HG03139 (cell line): ENCODE data around the gene PRRT1.
"Not testable (repeated sequence)": the region's sequence is repeated elsewhere in the genome, so short reads cannot be mapped to it uniquely, and the experiment has no call there.

Experiments used
- ATAC-seq: cut with Tn5 transposase; IDR thresholded peaks from one replicate; pipeline ENCODE4 v1.9.1; 2021; ENCODE audit not compliant: unreplicated experiment

Gene PRRT1

DNA sequence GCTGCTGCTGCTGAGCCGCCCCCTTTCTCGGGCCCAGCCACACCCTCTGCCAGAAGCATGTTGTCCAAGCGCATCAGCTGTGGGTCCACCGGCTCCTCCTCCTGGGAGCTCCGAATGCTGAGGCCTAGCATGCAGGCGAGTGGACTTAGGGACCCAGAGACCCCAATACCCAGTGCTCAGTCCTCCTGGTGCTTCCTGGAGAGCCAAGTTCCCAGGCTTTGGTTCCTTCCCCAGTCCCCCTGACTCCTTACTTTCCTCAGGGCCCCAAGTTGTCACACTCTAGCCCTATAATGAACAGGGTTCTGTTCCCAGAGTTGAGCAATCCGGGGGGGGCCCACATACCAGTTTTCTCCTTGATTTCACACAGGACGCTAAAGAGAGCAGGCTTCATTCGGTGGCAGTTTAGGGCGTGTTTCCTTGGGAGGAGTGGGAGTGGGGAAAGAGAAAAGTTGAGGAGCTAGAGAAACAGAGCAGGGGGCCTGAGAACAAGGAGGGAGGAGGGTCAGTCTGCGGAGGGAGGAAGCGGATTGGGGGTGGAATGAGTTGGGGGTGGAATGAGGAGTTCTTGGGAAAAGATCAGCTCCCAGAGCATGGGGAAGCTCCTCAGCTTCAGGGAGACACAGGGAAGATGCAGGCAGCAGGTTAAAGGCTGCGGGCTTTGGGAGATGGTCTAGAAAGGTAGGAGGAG, 36.8 kb upstream of the PRRT1 start:
- ATAC-seq, result no peak

DNA sequence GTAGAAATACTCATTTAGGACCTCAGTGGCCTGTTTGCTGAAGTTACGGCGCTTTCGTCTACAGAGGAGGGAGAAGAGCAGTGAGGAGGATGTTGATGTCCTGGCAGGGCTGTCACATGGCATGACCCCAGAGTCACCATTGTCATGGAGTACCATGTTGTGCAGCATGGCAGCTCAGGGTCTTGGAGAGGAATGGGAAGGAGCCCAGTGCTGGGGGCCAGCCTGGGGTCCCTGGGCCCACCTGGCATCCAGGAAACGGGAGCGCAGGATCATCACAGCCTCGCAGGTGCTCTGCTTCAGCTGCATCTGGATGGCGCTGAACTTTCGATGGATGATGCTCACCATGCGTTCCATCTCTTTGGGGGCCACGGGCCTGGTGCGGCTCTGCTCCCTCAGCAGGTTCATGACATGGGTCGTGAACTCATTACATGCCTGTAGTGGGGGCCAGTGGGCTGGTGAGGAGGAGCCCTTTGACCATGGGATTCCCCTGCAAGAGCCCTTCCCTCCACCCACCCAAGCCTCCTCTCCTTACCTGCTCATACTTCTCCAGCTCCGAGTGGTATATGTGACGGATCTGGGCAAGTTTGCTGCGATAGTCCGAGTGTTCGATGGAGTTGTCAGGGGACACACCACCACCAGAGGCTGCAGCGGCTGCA, 36.1 kb upstream of the PRRT1 start:
- ATAC-seq, result not testable (repeated sequence)

DNA sequence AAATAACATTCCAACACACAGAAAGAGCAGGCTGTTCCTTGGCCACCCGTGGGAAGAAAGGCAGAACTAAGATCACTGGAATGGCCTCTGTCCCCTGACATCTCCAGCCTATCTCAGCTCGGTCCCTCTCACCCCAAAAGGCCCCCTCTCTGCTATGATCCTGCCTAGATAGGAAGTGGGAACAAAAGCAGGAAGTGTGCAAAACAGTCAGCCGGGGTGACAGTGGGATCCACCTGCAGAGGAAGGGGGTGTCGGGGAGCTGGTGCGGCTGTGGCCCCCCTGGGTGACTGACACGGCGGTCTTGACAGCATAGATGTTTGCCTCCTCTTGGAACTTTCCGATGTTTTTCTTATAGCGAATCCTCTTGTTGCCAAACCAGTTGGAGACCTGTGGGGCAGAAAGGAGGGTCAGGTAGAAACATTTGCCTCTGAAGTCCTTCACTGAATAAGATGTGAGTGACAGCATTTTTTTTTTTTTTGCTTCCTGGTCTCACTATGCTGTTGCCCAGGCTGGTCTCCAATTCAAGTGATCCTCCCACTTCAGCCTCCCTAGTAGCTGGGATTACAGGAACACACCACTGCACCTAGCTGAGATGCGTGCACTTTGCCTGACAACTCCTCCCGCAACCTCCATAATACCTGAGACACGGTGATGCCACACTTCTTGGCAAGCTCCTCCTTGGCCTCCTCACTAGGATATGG, 35.4 kb upstream of the PRRT1 start:
- ATAC-seq, result no peak

DNA sequence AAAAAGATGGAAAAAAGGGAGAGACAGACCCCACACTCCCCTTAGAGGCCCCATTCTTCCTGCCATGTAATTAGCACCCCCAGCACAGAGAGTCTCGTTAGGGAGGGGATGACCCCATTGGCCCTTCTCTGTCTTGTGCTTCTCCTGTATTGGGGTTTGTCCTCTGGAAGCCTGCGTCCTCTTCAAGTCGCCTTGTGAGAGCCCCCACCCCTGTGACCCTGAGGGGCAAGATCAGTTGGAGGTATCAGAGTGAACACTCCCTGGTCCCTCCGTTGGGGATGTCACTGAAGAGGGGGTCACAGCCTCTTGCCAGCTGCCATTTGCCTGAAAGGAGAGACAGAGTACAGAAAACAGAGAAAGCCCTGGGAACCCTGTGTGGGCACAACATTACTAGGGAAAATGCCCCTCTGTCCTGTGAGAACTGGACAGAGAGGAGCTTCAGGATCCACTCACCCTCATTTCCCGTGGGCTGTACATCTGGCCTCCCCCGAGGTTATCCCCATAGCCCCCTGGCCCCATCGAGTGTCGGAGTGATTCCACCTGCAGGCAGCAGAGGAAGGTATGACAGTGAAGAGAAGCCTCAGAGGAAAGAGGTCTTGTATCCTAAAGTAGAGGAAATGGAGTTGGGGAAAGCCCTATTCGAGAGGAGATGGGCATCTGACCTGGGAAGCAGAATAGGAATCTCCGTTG, 34.6 kb upstream of the PRRT1 start:
- ATAC-seq, result not testable (repeated sequence)

DNA sequence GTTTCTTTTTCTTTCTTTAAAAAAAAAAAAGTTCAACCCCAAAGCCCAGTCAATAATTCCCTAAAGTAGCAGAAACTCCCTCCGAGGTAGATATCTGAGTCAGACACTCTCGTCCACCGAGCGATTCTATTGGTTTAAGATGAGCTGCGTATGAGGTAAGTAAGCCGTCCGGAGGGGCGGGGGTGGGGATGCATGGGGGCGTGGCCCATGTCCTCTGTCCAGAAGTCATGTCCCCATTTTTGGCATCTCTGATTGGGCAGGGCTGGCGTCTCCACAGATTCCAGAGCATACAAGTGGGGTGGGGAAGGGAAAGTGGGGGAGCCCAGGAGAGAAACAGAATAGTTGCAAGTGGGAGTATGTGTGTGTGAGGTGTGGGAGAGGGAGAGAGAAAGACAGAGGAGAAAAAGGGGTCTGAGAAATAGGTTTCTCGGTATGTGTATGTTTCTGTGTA, 34.0 kb upstream of the PRRT1 start:
- not testable (repeated sequence) for ATAC-seq

DNA sequence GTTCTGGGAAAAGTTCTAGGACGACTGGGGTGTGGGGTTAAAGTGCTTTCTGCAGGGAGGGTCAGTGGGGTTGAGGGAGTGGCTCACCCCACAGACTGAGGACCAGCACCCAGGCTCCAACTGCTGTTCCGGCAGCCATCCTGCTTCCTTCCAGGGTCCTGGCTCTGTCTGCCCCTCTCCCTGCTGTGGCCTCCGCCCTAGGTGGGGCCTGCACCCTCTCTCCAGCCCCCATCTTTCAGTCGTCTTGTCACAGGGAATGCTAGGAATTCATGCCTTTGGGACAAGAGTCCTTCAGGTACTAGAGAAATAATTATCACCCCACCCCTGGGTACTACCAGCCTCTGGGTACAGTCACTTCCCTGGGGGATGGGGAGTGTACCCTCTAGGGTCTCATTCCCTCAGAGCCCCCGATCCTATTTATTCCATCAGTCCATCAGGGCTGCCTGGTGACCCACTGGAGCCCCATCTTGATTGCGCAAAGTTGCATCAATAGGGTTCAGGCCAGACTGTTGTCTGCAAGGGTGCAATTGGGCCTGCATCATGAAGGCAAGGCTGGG, 32.4 kb upstream of the PRRT1 start, which contains the start of gene AGER:
AGER (minus strand) TSS at position 170 of the 557 bp plus-strand sequence; CDS start at position 139, 31 bp downstream.
- no peak for ATAC-seq

DNA sequence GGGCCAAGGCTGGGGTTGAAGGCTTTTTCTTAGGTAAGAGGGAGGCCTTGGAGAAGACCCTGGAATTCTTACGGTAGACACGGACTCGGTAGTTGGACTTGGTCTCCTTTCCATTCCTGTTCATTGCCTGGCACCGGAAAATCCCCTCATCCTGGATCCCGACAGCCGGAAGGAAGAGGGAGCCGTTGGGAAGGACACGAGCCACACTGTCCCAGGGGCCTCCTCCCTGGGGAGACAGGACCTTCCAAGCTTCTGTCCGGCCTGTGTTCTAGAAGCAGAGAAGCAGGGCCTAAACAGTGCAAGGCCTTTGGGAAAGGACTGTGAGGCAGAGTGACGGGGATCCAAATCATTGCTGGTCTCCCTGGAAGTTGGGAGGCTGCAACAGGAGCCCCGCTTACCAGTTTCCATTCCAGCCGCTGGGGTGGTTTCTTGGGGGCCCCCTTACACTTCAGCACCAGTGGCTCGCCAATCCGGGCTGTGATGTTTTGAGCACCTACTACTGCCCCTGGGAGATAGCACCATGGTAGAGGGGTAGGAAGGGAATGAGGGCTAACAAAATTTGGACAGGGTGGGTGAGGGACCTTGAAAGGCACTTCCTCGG, 31.8 kb upstream of the PRRT1 start:
- no peak for ATAC-seq

DNA sequence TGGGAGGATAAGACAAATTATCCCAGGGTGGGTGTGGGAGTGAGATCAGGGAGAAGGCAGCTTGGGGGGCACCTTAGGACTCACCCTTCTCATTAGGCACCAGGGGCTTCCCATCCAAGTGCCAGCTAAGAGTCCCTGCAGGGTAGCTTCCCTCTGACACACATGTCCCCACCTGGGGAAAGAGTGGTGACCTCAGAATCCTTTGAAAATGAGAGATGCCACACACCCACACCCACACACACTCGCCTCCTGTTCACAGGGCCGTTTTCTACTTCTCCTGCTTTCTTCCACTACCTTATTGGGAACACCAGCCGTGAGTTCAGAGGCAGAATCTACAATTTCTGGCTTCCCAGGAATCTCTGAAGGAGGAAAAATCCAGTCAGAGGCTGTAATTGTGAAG, 31.3 kb upstream of the PRRT1 start:
- no peak for ATAC-seq

DNA sequence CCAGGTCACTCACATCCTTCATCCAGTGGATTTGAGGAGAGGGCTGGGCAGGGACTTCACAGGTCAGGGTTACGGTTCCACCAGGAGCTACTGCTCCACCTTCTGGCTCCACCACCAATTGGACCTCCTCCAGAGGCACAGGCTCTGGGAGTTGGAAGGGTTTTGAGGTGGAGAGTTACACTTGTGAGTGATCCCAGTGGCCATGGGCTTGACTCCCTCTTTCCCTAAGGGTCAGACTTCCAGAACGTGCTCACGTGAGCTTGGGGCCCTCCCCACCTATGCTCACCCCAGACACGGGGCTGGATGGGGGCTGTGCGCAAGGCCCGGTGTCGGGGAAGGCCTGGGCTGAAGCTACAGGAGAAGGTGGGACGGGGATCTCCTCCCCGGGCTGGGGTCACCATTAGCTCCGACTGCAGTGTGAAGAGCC, 30.8 kb upstream of the PRRT1 start:
- no peak for ATAC-seq

DNA sequence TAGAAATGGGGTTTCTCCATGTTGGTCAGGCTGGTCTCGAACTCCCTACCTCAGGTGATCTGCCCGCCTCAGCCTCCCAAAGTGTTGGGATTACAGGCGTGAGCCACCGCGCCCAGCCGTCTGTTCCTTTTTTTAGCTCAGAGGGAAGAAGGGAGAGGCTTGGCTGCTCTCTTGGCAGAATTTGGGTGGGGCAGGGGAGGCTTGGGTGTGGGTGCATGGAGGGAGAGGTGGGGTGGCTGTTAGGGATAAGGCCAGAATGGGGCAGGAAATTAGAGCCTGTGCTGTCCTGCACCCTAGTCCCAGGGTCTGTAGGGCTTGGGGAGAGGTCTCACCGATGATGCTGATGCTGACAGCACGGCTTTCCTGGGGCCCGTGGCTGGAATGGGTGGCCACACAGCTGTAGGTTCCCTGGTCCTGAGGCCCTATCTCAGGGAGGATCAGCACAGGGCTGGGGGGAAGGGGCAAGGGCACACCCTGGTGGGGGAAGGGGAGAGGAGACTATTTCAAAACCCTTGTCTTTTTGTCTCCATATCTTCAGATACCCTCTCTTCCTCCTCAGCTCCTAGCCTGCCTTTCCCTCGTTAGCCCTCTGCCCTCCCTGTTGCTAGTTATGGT, 30.3 kb upstream of the PRRT1 start:
- ATAC-seq, result no peak

DNA sequence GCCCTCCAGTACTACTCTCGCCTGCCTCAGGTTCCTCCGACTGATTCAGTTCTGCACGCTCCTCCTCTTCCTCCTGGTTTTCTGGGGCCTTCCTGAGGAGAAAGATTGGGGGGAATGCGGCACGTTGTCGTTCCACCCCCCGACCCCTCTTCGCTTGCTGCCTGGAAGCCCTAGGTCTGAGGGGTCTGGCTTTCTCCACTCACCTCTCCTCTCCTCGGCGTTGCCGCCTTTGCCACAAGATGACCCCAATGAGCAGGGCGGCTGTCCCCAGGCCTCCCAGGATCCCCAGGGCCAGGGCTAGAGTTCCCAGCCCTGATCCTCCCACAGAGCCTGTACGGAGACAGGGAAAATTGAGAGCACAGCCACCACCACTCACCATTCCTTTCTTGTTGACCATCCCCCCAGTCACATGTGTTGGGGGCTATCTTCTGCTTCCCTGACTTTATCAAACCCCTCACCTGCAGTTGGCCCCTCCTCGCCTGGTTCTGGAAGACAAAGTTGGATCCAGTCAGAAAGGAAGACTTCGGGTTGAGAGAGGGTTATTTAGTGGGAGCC, 29.5 kb upstream of the PRRT1 start:
- no peak for ATAC-seq

DNA sequence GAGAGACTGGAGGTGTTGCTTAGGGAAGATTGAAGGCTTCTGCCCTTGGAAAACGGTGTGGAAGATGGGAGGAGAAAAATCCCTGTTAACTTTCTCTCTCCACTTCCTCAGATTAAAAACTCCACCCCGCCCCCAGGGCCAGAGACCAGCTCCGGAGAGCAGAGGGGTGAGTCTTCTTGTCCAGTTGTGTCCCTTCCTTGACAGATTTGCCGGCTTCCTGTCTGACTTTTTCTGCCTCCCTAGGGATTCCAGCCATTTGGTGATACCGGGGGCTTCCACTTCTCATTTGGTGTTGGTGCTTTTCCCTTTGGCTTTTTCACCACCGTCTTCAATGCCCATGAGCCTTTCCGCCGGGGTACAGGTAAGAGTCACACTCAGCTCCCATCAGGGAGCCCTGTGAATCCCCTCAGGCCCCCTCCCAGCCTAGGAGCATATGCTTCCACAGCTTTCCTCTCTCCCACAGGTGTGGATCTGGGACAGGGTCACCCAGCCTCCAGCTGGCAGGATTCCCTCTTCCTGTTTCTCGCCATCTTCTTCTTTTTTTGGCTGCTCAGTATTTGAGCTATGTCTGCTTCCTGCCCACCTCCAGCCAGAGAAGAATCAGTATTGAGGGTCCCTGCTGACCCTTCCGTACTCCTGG, 28.1 kb upstream of the PRRT1 start:
- ATAC-seq, result no peak

DNA sequence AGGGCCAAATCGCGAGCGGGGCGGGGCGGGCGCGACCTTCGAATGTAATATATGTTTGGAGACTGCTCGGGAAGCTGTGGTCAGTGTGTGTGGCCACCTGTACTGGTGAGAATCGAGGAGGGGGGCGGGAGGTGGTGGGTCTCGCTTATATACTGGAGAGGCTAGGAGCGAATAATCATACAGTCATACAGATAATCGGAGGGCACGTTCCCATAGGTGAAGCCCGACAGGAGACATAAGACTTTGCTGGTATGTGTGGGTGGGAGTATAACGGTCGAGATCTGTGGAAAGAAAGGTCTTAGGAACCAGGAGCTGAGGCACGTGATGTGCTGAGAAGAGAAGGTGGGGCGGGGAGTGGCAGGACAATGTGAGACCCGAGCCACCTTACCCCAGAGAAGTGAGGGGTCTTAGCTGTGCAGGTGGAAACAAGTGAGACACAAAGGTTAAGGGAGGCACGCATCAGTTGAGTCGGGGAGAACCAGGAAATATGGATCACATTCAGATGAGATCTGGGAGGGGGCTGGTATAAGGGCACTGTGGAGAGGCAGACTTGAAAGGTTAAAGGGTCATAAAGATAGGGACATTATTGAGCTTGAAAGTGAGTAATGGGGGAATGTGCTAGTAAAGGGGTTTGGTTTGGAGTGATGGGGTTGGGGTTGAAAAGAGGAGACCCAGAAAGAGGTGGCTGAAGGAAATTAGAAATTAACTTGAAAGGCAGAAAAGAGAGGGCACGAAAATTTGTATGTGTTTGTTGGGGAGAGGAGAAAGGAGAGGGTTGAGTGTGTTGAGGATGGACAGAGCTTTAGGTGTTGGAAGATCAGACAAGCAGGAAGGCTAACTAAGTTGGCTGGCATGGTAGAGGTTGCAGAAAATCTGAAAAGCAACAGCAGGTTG, 27.1 kb upstream of the PRRT1 start:
- ATAC-seq, result no peak

DNA sequence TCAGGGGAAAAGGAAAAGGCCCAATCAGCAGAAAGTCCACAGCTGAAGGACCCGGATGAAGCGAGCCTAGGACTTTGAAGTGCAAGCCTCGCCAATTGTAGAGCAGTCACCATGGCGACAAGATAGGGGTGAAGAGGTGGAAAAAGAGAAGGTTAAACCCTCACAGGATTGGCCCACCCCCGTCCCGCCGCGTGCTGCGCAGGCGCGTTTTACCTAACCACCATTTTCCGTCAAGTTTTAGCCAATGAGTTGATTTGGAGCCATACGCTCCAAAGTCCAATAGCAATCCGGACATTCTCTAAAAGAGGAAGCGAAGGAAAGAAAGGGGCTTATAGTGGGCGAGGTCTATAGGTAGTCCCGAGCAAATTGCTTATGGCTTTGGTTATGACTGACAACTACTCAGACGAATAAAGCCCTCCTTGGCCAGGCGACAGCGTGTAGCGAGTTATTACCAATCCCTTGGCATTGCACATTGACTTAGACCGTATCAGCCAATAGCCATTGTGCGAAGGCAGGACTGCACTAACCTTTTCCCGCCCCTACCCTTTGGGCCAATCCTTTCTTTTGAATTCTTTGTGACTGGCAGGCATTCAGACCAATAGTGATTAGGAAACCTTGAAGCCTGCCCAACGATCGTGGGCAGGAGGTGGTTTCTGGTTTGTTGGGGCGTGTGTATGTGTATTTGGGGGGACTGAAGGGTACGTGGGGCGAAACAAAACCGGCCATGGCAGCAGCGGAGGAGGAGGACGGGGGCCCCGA, 26.2 kb upstream of the PRRT1 start, which contains the start of gene RNF5:
RNF5 (plus strand) TSS at position 618 of the 759 bp plus-strand sequence; CDS start at position 725, 107 bp downstream.
- peak; percentile 63 for ATAC-seq

DNA sequence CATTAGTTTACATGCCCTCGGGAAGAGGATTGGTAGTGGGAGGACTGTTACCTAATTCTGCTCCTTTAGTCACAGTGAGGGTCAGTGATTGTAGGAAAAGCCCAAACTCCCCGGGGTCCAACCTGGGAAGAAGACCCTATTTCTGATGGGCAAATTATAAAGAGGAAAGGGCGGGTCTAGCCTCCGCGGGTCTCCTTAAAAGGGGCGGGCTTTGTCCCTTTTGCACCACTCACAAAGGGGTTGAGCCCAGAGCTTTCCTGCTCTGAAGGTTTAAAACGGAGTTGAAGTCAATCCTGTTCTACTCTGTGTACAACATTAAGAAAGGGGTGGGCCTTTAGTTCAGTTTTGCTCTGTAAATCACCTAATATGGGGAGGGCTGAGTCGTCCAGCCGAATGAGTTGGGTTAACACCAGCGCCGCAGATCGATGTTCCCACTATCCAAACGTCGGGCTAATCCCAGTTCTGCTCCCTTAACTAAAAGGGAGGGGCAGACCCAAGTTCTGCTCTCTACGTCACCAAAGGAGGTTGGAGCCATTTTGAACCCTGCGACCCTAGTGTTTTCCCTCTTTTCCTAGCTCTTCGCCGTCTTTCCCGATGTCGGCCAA, 25.5 kb upstream of the PRRT1 start:
- no peak for ATAC-seq

DNA sequence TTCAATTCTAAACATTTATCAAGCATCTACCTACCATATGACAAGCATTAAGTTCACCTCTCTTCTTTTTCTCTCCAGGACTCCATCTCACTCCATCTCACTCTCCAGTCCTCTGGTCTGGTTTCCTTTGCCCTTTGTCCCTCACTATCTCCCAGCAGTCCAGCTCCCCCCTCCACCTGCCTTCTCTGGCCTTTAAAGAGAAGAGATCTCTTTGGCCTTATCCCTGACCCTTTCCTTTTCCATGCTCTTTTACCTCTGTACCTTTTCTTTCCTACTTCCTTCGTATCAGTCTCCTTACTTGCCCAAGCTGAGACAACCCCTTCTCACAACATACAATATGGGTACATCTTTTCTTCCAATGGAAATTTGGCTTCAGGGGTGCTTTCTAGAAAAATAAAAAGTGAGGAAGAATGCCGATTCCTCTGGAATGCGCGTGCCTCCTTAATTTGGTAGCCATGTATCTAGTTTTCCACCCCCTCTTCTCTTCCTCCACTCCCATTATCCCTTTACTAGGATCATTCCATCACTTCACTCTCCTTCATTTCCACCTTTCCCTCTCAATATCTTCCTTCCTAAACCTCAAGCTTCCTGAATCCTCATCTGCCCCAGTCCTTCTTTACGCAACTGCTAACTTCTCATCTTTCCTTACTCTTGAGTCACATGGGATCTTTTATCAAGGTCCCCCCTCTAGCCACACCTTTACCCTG, 24.9 kb upstream of the PRRT1 start:
- no peak for ATAC-seq
